AG09319 (cell line): ENCODE results near the gene SHISAL1.

ENCODE experiments used
- DNase-seq: peaks from one replicate; pipeline ENCODE4 v3.0.0-alpha.2; 2010; ENCODE audit warnings: low read depth; ENCODE audit errors: extremely low read depth
- CTCF ChIP-seq: IDR thresholded peaks from 2 replicates; pipeline ENCODE4 v1.5.1; 2011; ENCODE audit warnings: low read depth, mild to moderate bottlenecking, inconsistent platforms, low read length, moderate library complexity

SHISAL1 gene

GRCh38 chr22:44312766-44313165 lies at the start of gene SHISAL1:
Gene SHISAL1 (minus strand): TSS chr22:44312951. CDS start chr22:44300945, 12,006 bp downstream.
- TF ChIP-seq CTCF, result no peak
- no peak for DNase-seq

GRCh38 chr22:44361391-44362126 lies 48.8 kb upstream of the SHISAL1 start:
- no peak for TF ChIP-seq CTCF

GRCh38 chr22:44360668-44361381 lies 48.1 kb upstream of the SHISAL1 start:
- DNase-seq, result peak; percentile 93
- peak; percentile 44 for TF ChIP-seq CTCF

More at GRCh38 chr22:44361391-44362126, 48.8 kb upstream of the SHISAL1 start:
- no peak for DNase-seq

- no peak for TF ChIP-seq CTCF
- DNase-seq, result no peak
Observed at GRCh38 chr22:44360306-44360667, 47.5 kb upstream of the SHISAL1 start.

- DNase-seq, result no peak
- no peak for TF ChIP-seq CTCF
Observed at GRCh38 chr22:44359496-44360110, 46.9 kb upstream of the SHISAL1 start.

- no peak for TF ChIP-seq CTCF
- DNase-seq, result no peak
Observed at GRCh38 chr22:44358709-44359440, 46.1 kb upstream of the SHISAL1 start.
